Stimulated activated CD4-positive, alpha-beta T cell treated with anti-CD3 and anti-CD28 coated beads, Interleukin-15, amount 100 ng/mL, for 48 hours (primary cell): ENCODE data around the gene HIGD2B.
"Not testable (repeated sequence)": the region's sequence is repeated elsewhere in the genome, so short reads cannot be mapped to it uniquely, and the experiment has no call there.

Source experiments
- DNase-seq, 2 donors: peaks; one replicate each; pipeline ENCODE4 v3.0.0-alpha.2; 2020; ENCODE audit warnings: low read depth in 2 of 2

The HIGD2B gene, protein sequence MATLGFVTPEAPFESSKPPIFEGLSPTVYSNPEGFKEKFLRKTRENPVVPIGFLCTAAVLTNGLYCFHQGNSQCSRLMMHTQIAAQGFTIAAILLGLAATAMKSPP

DNA sequence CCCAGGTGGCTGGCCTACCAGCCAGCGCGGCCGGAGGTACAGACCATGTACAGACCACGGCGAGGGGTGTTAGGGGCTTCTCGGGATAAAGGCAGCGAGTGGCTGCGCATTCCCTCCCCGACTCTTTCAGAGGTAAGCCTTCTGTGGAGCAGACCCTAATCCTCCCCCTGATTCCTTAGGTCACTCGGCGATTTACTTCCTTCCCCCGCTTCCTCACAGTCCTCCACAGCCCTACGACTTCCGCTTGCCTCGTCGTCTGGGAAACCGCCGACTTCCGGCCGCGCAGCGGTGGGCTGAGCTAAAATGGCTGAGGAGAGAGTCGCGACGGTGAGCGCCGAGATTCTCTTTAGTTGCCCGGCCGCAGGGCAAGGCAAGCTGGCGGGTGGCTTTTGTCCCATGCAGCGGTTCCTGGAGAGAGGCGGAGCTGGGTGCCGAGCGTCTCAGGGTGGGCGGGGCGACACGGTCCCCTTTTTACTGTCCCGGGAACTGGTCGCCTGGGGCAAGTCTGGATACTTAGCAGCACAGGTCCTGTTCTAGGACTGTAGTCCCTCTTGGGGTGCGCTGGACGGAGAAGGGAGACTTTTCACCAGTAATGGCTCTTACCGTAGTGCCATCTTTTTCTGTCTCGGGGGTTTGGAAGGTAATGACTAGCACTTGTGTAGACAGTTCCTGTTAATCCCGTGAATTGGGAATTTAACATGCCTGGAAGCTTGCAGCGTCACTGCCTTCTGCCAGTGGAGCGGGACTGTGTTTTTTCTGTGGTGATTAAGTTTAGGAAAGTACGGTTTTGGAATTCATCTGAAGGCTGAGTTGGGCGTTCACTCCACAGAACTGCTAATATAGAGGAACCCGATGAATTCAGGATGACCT, at the start of gene HIGD2B, which contains the start of gene BBS4:
Gene HIGD2B, minus strand, starts transcription at position 258 of the 870 bp plus-strand sequence. CDS start 9,808 bp downstream, outside the sequence.
Gene BBS4, plus strand, starts transcription at position 283 of the 870 bp plus-strand sequence. Its CDS starts 21 bp downstream, at position 304.
- peak; percentile 79 to 83 for DNase-seq

GRCh38 chr15:72735111-72735510, 49.1 kb upstream of the HIGD2B start:
- no peak for DNase-seq

GRCh38 chr15:72733941-72734738, 48.2 kb upstream of the HIGD2B start:
- DNase-seq = no peak

DNA sequence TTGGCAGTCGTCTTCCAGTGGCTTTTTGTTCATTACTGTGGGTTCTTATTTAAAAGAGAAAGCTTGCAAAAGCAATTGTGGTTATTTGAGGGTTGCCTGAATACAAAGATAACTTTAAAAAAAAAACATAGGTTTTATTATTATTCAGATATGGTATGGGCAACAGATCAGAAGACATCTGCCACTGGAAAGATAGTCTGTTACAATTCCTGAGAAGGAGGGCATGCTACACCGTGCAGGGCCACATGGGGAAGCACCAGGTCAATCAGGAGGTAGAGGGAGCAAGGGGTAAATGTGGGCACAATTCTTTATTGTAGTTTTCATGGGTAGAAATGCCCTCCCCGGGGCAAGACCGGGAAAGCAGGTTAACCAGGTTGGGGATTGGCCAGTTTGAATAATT, 46.5 kb upstream of the HIGD2B start:
- no peak for DNase-seq

- no peak for DNase-seq
Measured at GRCh38 chr15:72732086-72732485, 46.1 kb upstream of the HIGD2B start.

DNA sequence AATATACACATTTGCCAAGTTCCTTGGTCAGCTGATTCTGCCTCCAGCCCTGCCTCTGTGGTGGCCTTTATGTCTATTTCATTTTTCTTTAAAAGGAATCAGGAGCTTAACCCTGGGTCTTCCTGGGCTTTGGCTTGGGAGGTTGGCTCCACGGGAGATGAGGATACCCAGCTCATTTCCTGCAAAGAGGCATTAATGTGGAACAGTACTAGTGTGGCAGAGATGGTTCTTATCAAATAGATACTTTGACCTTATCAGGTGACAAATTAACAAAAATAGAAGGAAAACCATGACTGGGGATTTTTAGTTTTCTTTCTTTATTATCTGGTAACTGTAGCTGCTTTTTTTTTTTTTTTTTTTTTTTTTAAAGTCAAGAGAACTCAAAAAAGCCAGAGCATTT, 42.8 kb upstream of the HIGD2B start:
- DNase-seq = no peak

DNA sequence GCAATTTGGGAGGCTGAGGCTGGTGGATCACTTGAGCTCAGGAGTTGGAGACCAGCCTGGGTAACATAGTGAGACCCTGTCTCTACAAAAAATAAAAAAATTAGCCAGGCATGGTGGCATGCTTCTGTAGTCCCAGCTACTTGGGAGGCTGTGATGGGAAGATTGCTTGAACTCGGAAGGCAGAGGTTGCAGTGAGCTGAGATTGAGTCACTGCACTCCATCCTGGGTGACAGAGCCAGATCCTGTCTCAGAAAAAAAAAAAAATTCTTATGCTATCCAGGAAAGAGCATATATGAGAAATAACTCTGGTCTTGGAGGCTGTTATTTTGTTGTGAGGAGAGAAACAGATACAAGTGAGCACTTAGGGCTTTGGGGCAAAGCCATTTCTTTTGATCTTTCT, 42.3 kb upstream of the HIGD2B start:
- not testable (repeated sequence) for DNase-seq

DNA sequence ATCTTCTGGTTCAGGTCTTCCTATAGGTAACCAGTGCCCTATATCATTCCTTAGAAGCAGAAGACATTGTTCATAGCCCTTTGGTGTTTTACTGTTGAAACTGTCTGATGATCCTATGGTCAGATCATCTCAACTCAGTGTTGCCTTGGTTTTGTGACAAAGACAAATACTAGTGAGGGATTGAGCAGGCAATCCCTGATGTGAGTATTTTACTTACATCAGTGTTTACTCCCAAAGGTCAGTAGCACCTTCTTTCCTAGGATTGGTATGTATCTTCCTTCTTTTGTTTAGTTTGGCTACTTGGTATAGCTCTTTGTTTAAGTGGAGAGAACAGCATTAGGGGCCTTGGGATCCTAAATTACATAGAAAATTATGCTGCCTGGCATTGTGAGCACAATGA, 41.2 kb upstream of the HIGD2B start:
- no peak for DNase-seq

DNA sequence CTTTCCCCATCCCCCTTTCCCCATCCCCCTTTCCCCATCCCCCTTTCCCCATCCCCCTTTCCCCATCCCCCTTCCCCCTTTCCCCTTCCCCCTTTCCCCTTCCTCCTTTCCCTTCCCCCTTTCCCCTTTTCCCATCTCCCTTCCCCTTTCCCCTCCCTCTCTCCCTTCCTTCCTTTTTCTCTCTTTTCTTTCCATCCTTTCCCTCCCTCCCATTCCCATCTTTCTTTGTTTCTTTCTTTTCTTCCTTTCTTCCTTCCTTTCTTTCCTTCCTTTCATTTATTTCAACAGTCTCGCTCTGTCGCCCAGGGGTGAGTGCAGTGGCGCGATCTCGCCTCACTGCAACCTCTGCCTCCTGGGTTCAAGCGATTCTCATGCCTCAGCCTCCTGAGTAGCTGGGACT, 39.9 kb upstream of the HIGD2B start:
- DNase-seq = not testable (repeated sequence)

DNA sequence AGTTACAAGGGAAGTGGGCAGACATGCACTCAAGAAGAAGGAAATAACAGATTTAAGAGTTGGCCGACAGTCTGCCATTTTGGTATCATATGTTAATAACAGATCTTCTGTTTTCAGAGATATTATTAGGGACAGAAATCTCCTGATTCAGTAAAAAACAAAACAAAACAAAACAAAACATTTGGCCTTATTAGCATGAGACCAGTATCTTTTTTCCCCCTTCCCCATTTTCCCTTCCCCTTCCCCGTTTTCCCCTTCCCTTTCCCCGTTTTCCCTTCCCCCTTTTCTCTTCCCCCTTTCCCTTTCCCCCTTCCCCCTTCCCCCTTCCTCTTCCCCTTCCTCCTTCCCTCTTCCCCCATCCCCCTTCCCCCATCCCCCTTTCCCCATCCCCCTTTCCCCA, 39.5 kb upstream of the HIGD2B start:
- no peak for DNase-seq

- no peak for DNase-seq
Measured at GRCh38 chr15:72724028-72724427, 38.0 kb upstream of the HIGD2B start.

GRCh38 chr15:72722071-72722696, 36.2 kb upstream of the HIGD2B start:
- DNase-seq = peak; percentile 44 to 54

GRCh38 chr15:72708551-72709303, 22.7 kb upstream of the HIGD2B start:
- not testable (repeated sequence) for DNase-seq

GRCh38 chr15:72706266-72706665, 20.3 kb upstream of the HIGD2B start:
- no peak for DNase-seq

- no peak for DNase-seq
Measured at GRCh38 chr15:72700076-72700475, 14.1 kb upstream of the HIGD2B start.

DNA sequence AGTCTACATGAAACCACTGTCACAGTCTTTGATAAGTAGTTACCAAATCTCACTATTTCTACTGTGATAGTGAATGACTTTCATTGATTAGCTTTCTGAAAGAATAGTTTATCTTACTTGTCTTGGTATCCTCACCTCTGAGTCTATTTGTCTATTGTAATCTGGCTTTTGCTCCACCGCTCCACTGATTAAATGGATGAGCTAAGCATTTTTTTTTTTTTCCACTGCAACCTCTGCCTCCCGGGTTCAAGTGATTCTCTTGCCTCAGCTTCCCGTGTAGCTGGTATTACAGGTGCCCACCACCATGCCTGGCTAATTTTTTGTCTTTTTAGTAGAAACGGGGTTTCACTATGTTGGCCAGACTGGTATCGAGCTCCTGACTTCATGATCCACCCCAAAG, 13.0 kb upstream of the HIGD2B start:
- DNase-seq = no peak

- no peak for DNase-seq
Measured at GRCh38 chr15:72690938-72691337, 5.0 kb upstream of the HIGD2B start.

DNA sequence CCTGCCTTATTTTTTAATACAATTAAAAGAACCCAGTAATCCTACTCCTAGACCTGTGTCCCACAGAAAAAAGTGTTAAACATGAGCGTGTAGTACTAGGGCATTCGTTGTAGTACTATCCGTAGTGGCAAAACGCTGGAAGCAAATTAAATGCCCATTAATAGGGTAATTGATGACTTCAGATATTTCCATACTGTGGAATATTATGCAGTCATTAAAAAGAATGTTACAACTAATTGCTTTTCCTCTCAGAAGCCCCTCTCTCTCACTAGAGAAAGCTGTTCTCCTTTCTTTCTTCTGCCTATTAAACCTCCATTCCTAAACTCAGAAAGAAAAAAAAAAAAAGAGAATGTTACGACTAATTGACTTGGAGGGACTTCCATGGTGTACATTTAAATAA, 2.7 kb upstream of the HIGD2B start:
- no peak for DNase-seq

DNA sequence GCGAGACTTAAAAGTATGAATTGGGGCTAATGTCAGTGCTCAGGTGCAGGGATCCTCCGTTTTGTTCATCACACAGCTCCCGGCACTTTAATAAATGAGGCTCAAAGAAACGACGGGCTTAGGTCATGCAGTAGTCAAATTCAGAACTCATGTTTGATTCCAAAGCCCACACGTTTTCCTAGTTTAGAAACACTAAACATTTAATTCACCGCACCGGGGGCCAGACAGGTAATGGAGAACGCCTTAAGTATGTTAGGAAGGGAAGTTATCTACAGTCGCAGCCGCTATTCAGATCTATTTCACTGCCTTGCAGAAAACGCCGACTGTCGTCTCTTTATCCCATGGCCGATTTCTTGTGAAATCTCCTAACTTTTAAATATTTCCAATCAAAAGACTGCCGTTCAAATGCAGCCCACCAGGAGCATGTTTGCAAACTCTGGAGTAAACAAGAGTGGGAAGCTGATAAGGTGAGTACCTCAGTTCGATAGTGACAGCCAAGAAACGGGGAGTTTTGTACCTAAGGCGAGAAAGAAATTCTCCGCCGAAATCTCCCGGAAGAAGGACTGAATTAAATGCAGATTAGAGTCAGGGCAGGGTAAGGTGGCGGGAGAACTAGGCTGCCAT, 569 bp downstream of the HIGD2B start:
- no peak for DNase-seq

DNA sequence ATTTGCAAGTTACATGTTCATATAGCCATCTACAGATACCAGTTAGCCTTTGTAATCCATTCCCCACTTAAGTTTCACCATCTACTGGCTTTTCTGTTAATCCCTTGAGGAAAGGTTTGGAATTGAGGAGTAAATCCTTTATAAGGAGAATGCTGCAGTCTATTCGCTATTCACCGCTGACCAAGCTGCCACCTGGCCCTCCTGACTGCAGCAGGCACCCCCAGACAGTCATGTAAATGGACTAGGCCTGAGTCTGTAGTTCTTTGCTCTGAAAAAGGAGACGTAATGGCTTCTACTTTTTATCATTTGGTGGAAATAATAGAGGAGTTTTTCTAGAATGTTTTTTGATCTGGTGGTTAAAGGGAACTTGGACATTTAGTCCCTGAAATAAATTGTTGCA, 3.2 kb downstream of the HIGD2B start:
- no peak for DNase-seq

GRCh38 chr15:72680931-72681330, 5.1 kb downstream of the HIGD2B start:
- no peak for DNase-seq
